Measurements from ENCODE around the gene UGT1A8. TPM values are rescaled to one million over a fixed set of nuclear protein-coding genes. Genes with fewer than 3 reads are reported as not detected.

UGT1A8 gene
- total and polyA plus RNA-seq, 7 donors = not detected

- no peaks in the 10 kb centered on the region for H3K4me1 ChIP-seq
- H3K27me3 ChIP-seq (ENCODE audit: insufficient read depth in 3 of 3, low read length in 2 of 3) = peaks cover 0 to 2% (median 0%) of the 10 kb centered on the region in 3 donors
- H3K36me3 ChIP-seq (ENCODE audit: insufficient read depth in 1 of 2, low read depth in 1 of 2) = no peaks in the 10 kb centered on the region
- ATAC-seq (no peak), DNase-seq (no peak)
- intact Hi-C loops (cut with DNase I) = no loop called here
- H3K9me3 ChIP-seq = no peaks in the 10 kb centered on the region
- no peak overlapping the region for H3K4me3 ChIP-seq
- H3K27ac ChIP-seq = no peak overlapping the region
- TF ChIP-seq, protein P1, sequence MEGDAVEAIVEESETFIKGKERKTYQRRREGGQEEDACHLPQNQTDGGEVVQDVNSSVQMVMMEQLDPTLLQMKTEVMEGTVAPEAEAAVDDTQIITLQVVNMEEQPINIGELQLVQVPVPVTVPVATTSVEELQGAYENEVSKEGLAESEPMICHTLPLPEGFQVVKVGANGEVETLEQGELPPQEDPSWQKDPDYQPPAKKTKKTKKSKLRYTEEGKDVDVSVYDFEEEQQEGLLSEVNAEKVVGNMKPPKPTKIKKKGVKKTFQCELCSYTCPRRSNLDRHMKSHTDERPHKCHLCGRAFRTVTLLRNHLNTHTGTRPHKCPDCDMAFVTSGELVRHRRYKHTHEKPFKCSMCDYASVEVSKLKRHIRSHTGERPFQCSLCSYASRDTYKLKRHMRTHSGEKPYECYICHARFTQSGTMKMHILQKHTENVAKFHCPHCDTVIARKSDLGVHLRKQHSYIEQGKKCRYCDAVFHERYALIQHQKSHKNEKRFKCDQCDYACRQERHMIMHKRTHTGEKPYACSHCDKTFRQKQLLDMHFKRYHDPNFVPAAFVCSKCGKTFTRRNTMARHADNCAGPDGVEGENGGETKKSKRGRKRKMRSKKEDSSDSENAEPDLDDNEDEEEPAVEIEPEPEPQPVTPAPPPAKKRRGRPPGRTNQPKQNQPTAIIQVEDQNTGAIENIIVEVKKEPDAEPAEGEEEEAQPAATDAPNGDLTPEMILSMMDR (IDR thresholded peaks at IDR 0.05) = no peak
These were observed 41.2 kb downstream of the UGT1A8 start for GRCh38 chr2:233658610-233659009.

GRCh38 chr2:233663911-233664310 is 46.5 kb downstream of the UGT1A8 start:
- TF ChIP-seq, protein P1 (IDR thresholded peaks at IDR 0.05) = no peak
- DNase-seq (no peak), ATAC-seq (no peak)
- H3K36me3 ChIP-seq (ENCODE audit: insufficient read depth in 1 of 2, low read depth in 1 of 2) = no peaks in the 10 kb centered on the region
- H3K27ac ChIP-seq = no peak overlapping the region
- H3K27me3 ChIP-seq (ENCODE audit: insufficient read depth in 3 of 3, low read length in 2 of 3) = peaks cover 0 to 2% (median 0%) of the 10 kb centered on the region in 3 donors
- WGBS, 3 donors = 19 to 44% (median 38%) methylated on average over 1 of the region's 1 CpG
- no peak overlapping the region for H3K4me3 ChIP-seq
- no peaks in the 10 kb centered on the region for H3K4me1 ChIP-seq
- intact Hi-C loops (cut with DNase I) = no loop called here
- no peaks in the 10 kb centered on the region for H3K9me3 ChIP-seq

DNA sequence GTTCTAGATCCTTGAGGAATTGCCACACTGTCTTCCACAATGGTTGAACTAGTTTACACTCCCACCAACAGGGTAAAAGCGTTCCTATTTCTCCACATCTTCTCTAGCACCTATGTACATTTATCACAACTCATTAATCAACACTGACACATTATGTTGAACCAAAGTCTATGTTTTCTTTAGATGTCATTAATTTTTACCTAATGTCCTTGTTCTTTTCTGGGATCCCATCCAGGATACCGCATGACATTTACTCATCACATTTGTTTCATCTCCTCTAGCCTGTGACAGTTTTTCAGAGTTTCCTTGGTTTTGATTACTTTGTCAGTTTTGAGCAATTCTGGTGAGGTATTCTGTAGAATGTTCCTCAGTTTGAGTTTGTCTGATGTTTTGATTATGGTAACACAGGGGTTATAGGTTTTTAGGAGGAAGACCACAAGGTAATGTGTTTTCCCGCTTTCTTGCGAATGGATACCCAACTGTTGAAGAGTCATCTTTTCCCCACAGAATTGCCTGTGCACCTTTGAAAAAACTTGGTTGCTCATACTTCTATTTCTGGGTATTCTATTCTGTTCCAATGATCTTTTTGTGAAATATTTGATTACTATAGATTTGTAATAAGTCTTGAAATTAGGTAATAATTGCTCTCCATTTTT is 51.3 kb downstream of the UGT1A8 start:
- H3K27ac ChIP-seq = no peak overlapping the region
- H3K4me1 ChIP-seq = no peaks in the 10 kb centered on the region
- intact Hi-C loops (cut with DNase I) = no loop called here
- H3K4me3 ChIP-seq = no peak overlapping the region
- DNase-seq (no peak), ATAC-seq (no peak)
- H3K36me3 ChIP-seq (ENCODE audit: insufficient read depth in 1 of 2, low read depth in 1 of 2) = no peaks in the 10 kb centered on the region
- TF ChIP-seq, protein P1 (IDR thresholded peaks at IDR 0.05) = no peak
- 88 to 92% (median 89%) methylated on average over 4 of the region's 4 CpGs for WGBS, 3 donors
- H3K27me3 ChIP-seq (ENCODE audit: insufficient read depth in 3 of 3, low read length in 2 of 3) = no peaks in the 10 kb centered on the region
- H3K9me3 ChIP-seq = no peaks in the 10 kb centered on the region

- no peaks in the 10 kb centered on the region for H3K27me3 ChIP-seq (ENCODE audit: insufficient read depth in 3 of 3, low read length in 2 of 3)
- H3K36me3 ChIP-seq (ENCODE audit: insufficient read depth in 1 of 2, low read depth in 1 of 2) = no peaks in the 10 kb centered on the region
- TF ChIP-seq, protein P1 (IDR thresholded peaks at IDR 0.05) = no peak
- H3K27ac ChIP-seq = no peak within 1 kb of the TSS
- no peaks in the 10 kb centered on the region for H3K4me1 ChIP-seq
- intact Hi-C loops (cut with DNase I) = no loop called here
- no peak for ATAC-seq
- WGBS, 3 donors = 73 to 84% (median 84%) methylated on average over 5 of the region's 5 CpGs
- H3K4me3 ChIP-seq = no peak within 1 kb of the TSS
- no peak for DNase-seq
- no peaks in the 10 kb centered on the region for H3K9me3 ChIP-seq
These were observed 54.1 kb downstream of the UGT1A8 start, which contains the start of gene UGT1A9 for GRCh38 chr2:233671290-233672161. UGT1A9 (plus strand) TSS chr2:233671898; CDS start chr2:233671935, 37 bp downstream.
